ENCODE results near the gene MMP27. TPM values are rescaled to one million over a fixed set of nuclear protein-coding genes. Genes with fewer than 3 reads are reported as not detected.

The MMP27 gene
- total RNA-seq, 2 experiments from 2014 or later, result not detected

- Histone ChIP-seq H3K27ac (ENCODE audit: low read depth in 1 of 2, low read length in 2 of 2) (no peak overlapping the region), H3K4me1 (ENCODE audit: insufficient read depth, low read length) (no peaks in the 10 kb centered on the region), H3K4me3 (ENCODE audit: low read length) (no peak overlapping the region), H3K9me3 (ENCODE audit: control insufficient read depth in 1 of 2, insufficient read depth in 1 of 2, low read length in 2 of 2) (no peaks in the 10 kb centered on the region), H3K27me3 (ENCODE audit: control insufficient read depth in 1 of 2, insufficient read depth in 2 of 2, low read length in 2 of 2) (peaks cover 4 to 10% of the 10 kb centered on the region in 2 experiments), H3K36me3 (ENCODE audit: insufficient read depth, low read length) (no peaks in the 10 kb centered on the region)
- no peak overlapping the region for H3K4me3 Mint-ChIP-seq
- no peaks in the 10 kb centered on the region for H3K9me3 Mint-ChIP-seq
- H3K27me3 Mint-ChIP-seq, result peaks cover 55% of the 10 kb centered on the region
- H3K27ac Mint-ChIP-seq, result no peak overlapping the region
- no peaks in the 10 kb centered on the region for H3K4me1 Mint-ChIP-seq (ENCODE audit: low read depth)
- ChIA-PET POLR2A (no interaction called here), CTCF (no interaction called here)
- no peaks in the 10 kb centered on the region for H3K36me3 Mint-ChIP-seq (ENCODE audit: low read depth)
- DNase-seq (peak in 2 of 14 experiments; percentile 13 to 25), ATAC-seq (ENCODE audit: poor library complexity) (no peak)
- TF ChIP-seq, protein P1, sequence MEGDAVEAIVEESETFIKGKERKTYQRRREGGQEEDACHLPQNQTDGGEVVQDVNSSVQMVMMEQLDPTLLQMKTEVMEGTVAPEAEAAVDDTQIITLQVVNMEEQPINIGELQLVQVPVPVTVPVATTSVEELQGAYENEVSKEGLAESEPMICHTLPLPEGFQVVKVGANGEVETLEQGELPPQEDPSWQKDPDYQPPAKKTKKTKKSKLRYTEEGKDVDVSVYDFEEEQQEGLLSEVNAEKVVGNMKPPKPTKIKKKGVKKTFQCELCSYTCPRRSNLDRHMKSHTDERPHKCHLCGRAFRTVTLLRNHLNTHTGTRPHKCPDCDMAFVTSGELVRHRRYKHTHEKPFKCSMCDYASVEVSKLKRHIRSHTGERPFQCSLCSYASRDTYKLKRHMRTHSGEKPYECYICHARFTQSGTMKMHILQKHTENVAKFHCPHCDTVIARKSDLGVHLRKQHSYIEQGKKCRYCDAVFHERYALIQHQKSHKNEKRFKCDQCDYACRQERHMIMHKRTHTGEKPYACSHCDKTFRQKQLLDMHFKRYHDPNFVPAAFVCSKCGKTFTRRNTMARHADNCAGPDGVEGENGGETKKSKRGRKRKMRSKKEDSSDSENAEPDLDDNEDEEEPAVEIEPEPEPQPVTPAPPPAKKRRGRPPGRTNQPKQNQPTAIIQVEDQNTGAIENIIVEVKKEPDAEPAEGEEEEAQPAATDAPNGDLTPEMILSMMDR (IDR thresholded peaks at IDR 0.05), result no peak
- intact Hi-C loops (cut with DNase I, micrococcal nuclease), result no loop called here
Observed at GRCh38 chr11:102680945-102681344, 24.6 kb downstream of the MMP27 start.

GRCh38 chr11:102678022-102678421 is 27.5 kb downstream of the MMP27 start:
- Mint-ChIP-seq H3K27me3 (peaks cover 39% of the 10 kb centered on the region), H3K27ac (no peak overlapping the region), H3K4me3 (no peak overlapping the region), H3K36me3 (ENCODE audit: low read depth) (no peaks in the 10 kb centered on the region), H3K4me1 (ENCODE audit: low read depth) (no peaks in the 10 kb centered on the region), H3K9me3 (no peaks in the 10 kb centered on the region)
- Histone ChIP-seq H3K27ac (ENCODE audit: low read depth in 1 of 2, low read length in 2 of 2) (no peak overlapping the region), H3K4me3 (ENCODE audit: low read length) (no peak overlapping the region), H3K9me3 (ENCODE audit: control insufficient read depth in 1 of 2, insufficient read depth in 1 of 2, low read length in 2 of 2) (no peaks in the 10 kb centered on the region), H3K27me3 (ENCODE audit: control insufficient read depth in 1 of 2, insufficient read depth in 2 of 2, low read length in 2 of 2) (peaks cover 6 to 9% of the 10 kb centered on the region in 2 experiments), H3K36me3 (ENCODE audit: insufficient read depth, low read length) (no peaks in the 10 kb centered on the region), H3K4me1 (ENCODE audit: insufficient read depth, low read length) (no peaks in the 10 kb centered on the region)
- intact Hi-C loops (cut with DNase I, micrococcal nuclease), result no loop called here
- POLR2A ChIA-PET, result no interaction called here
- no peak for DNase-seq
- CTCF ChIA-PET, result interaction anchor here (1.3 kb wide), 1 partner anchor 12 kb away, joined by 3 read pairs; no protein-coding TSS in a partner anchor
- ATAC-seq (ENCODE audit: poor library complexity), result no peak
- TF ChIP-seq, protein P1 (IDR thresholded peaks at IDR 0.05), result no peak

DNA sequence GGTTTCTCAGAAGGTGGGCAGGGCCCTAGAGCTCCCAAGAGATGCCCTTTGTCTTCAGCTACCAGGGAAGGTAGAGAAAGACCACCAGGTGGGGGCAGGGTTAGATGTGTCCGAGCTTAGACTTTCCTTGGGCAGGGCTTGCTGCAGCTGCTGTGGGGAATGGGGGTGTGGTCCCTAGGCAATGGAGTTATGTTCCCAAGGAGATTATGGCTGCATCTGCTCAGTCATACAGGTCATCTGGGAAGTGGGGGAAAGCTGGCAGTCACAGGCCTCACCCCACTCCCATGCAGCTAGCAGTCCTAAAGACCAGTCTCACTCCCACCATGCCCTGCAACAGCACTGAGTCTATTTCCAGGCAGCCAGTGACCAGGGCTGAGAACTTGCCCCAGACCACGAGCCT is 29.5 kb downstream of the MMP27 start:
- no peaks in the 10 kb centered on the region for H3K9me3 ChIP-seq (ENCODE audit: control insufficient read depth in 1 of 2, insufficient read depth in 1 of 2, low read length in 2 of 2)
- no peak overlapping the region for H3K4me3 ChIP-seq (ENCODE audit: low read length)
- no peaks in the 10 kb centered on the region for H3K4me1 Mint-ChIP-seq (ENCODE audit: low read depth)
- ChIA-PET CTCF (no interaction called here), POLR2A (no interaction called here)
- peaks cover 30% of the 10 kb centered on the region for H3K27me3 Mint-ChIP-seq
- H3K36me3 ChIP-seq (ENCODE audit: insufficient read depth, low read length), result no peaks in the 10 kb centered on the region
- H3K4me1 ChIP-seq (ENCODE audit: insufficient read depth, low read length), result no peaks in the 10 kb centered on the region
- DNase-seq, result no peak
- no peaks in the 10 kb centered on the region for H3K36me3 Mint-ChIP-seq (ENCODE audit: low read depth)
- TF ChIP-seq, protein P1 (IDR thresholded peaks at IDR 0.05), result no peak
- H3K4me3 Mint-ChIP-seq, result no peak overlapping the region
- H3K27me3 ChIP-seq (ENCODE audit: control insufficient read depth in 1 of 2, insufficient read depth in 2 of 2, low read length in 2 of 2), result peaks cover 5% of the 10 kb centered on the region in 2 experiments
- H3K9me3 Mint-ChIP-seq, result no peaks in the 10 kb centered on the region
- H3K27ac Mint-ChIP-seq, result no peak overlapping the region
- no peak overlapping the region for H3K27ac ChIP-seq (ENCODE audit: low read depth in 1 of 2, low read length in 2 of 2)
- ATAC-seq (ENCODE audit: poor library complexity), result no peak
- intact Hi-C loops (cut with DNase I, micrococcal nuclease), result no loop called here
